Limb (tissue), 2 donors: ENCODE results near the gene NLRC5.
"Not testable (repeated sequence)": the region's sequence is repeated elsewhere in the genome, so short reads cannot be mapped to it uniquely, and the experiment has no call there.

Experiments used
- DNase-seq, 2 donors: peaks; one replicate each; pipeline ENCODE4 v3.0.0-alpha.2; 2016; ENCODE audit errors: extremely low spot score in 2 of 2

Gene NLRC5

DNA sequence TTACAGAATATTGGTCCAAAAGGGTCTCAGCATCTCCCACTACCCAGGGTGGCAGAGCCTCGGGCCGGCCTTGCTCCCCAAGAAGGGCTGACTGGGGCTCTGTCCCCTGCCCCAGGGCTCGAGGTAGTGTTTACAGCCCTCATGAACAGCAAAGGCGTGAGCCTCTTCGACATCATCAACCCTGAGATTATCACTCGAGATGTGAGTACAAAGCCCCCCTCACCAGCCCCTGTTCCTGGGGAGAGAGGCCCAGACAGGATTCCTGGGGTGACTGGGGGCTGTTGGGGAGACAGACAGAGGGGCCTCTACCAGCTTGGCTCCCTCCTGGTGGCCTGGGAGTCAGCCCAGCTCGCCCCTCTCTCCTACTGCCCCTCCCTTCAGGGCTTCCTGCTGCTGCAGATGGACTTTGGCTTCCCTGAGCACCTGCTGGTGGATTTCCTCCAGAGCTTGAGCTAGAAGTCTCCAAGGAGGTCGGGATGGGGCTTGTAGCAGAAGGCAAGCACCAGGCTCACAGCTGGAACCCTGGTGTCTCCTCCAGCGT, 6.1 kb upstream of the NLRC5 start:
- no peak for DNase-seq

DNA sequence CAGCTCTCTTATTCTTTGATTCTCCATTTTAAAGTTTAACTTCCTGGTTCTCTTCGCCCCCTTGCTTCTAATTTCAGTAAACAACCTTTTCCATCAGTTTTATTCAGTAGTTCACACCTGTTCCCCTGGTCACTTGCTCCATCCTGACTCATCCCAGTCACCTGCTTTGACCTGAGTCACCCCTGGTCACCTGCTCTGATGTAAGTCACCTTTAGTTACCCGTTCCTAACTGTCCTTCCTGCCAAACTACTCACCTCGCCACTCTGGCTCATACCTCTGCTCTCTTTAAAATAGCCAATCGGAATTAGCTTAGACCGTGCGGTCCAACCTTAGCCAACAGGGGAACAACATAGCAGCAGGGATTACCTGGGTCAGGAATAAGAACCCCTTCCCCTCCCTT, 4.7 kb upstream of the NLRC5 start:
- no peak for DNase-seq

DNA sequence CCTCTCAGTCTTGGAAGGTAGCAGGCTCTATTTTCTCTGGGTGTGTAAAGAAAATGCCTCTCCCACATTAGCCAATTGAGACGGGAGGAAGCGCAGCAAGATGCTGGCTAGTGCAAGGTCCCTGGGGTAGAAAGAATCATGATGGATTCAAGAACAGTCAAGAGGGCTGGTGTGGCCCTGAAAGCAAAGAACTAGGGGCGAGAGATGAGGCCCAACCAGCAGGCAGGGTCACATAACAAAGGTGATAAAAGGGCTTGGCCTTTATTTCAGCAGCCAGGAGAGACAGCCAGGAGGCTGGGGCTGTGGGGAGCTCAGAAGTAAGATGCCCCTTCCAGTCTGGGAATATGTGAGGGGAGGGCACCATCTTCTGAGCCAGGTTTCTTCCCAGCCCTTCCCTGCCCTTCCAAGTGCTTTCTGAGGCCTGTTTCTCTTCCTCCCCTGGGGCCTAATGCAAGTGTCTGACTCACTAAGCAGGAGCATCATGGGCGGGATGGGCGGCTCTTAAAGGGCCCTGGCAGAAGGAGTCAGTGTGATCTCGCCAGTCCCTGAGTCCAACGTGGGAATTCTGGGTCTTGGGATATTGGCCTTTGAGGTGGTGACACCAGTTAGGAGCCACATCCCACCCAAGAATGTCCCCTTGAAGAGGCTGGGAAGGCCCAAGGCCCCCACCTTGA, 3.9 kb upstream of the NLRC5 start:
- DNase-seq, result no peak

DNA sequence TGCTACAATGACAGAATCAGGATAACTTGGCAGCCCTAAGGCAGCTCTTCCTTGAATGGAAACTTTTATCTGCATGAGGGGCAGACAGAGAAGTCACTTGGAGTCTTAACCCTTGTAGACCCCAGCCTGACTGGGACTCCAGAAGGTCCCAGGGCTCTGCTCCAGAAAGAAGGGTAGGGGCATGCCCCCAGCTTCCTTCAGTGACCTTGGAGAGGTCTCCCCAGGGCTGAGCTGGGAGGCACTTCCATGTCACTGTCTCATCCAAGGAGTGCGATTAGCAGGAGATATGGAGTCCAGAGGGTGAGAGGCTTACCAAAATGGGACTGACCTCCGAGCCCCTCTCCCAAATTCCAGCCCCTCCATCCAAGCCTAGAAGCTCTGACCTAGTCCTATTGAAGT, 3.4 kb upstream of the NLRC5 start:
- no peak for DNase-seq

DNA sequence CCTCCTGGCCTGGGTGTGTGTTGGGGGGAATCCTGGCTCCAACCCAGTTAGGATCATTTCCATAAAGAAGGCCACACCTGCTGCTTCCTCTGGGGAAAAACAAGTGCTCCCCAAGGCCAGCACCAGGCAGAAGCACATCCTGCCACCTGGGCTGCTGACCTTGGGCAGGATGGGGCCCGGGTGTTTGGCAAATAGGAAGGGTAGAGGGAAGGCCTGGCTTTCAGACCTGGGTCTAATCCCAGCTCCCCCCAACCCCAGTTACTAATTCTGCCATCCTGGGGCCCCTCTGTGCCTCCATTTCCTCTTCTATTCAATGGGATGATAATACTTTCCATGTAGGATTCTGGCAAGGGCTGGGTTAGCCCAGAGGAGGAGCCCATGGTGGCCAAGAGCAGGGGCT, 3.0 kb upstream of the NLRC5 start:
- DNase-seq, result no peak

DNA sequence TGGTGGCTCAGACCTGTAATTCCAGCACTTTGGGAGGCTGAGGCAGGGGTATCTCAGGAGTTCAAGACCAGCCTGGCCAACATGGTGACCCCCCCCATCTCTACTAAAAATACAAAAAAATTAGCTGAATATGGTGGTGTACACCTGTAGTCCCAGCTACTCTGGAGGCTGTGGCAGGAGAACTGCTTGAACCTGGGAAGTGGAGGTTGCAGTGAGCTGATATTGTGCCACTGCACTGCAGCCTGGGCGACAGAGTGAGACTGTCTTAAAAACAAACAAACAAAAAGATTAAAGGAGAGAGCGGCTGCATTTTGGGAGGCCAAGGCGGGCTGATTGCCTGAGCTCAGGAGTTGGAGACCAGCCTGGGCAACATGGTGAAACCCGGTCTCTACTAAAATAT, 2.4 kb upstream of the NLRC5 start:
- not testable (repeated sequence) for DNase-seq

DNA sequence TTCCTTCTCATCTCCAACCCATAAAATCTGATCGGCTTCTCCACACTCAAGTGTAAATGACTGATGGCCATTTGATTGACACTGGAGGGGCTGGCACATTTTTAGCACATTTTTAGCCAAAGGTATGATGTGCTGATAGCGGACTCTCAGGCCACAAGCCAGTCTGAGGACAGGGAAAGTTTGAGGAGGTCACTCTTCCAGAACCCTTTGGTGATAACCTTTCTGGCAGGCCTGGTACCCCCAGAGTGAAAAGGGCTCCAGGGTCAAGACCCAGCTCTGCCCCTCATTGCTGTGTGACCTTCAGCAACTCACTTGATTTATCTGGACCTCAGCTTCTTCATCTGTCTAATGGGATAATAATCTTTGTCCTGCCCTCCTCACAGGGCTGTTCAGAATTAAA, 1.7 kb upstream of the NLRC5 start:
- DNase-seq, result no peak

DNA sequence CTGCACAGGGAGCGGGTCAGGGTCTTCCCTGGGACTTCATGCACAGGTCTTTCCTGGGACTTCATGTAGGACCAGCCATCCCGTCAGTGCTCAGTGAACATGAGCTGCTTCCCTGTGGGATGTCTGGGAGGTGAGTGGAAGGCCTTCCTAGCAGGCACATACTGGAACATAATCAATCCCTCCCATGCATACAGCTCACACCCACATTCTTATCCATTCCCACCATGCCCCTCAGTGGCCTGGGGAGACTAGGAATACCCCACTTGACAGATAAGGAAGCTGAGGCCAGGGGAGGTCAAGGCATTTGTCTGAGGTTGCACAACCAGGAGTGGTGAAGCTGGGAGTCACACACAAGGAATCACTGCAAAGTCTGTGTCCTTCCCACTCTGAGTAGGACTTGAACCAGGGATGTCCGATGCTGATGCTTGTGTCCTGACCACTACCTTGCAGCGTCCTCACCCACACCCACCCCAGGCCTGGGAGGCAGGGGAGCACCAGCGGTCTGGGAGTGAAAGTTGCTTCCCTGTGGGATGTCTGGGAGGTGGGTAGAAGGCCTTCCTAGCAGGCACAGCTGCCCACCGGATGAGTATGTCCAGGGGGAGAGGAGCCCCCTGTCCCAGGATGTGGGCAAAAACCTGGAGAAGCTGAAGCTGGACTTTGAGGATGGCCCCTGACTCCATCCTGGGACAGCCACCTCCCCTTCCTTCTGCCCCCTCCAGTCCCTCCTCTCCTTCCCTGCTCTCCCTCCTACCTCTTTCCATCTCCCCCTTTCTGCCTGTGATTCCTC, 1.0 kb upstream of the NLRC5 start:
- DNase-seq, result no peak

DNA sequence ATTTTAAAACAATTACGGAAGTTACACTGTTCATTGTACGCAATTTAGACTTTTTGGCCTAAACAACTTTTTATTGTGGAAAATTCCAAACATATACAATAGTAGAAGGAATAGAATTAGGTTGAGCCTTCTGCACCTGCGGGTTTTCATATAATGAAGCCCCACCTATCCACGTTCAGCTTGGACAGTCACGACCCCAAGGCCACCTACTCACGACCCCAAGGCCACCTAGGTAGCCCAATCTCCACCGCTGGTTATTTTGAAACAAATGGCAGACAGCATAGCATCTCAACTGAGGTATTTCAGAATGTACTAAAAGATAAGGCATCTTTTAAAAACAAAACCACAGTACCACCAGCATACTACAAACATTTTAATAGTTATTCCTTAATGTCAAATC, 631 bp downstream of the NLRC5 start:
- no peak for DNase-seq

DNA sequence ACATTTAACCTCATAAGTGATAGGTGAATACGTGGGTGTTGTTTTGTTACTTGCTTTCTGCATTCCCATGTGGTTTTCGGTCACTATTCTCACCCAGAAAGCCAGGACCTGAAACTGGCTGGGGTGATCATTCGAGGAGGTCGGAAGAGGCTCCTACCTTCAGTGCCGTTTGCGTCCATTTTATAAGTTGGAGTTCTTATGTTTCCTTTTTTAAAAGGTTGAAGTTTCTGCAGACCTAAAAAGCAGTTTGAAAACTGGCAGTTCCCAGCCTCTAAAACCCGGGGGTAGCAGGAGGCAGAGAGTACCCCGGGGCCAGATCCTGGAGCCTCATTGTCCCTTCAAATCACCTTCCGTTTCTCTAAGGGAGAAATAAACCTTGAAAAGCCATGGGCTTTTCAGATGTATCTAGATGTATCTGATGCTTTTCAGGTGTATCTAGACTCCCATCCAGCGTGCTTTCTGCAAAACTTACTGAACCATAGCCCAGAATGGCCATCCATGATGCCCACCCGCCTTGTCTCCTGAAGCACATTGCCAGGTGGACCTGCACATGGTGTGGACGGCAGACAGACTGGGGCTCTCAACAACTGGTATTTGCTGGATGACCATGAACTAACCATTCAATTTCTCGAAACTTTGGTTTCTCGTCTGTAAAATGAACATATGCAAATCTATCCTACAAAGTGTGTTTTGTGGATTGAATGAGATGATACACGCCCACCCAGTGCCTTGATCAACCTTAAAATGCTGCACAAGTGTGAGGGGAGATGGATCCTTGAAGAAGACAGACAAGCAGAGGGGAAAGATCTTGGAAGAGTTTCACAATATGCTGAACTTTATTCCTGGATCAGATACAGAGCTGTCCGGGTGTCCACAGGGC, 1.3 kb downstream of the NLRC5 start:
- DNase-seq, result no peak

DNA sequence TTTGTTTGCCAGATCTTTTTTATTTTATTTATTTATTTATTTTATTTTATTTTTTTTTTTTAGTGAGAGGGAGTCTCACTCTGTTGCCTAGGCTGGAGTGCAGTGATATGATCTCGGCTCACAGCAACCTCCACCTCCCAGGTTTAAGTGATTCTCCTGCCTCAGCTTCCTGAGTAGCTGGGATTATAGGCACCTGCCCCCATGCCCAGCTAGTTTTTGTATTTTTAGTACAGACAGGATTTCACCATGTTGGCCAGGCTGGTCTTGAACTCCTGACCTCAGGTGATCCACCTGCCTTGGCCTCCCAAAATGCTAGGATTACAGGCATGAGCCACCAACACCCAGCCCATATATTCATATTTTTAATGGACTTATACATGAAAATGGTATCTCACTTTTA, 3.1 kb downstream of the NLRC5 start:
- not testable (repeated sequence) for DNase-seq

DNA sequence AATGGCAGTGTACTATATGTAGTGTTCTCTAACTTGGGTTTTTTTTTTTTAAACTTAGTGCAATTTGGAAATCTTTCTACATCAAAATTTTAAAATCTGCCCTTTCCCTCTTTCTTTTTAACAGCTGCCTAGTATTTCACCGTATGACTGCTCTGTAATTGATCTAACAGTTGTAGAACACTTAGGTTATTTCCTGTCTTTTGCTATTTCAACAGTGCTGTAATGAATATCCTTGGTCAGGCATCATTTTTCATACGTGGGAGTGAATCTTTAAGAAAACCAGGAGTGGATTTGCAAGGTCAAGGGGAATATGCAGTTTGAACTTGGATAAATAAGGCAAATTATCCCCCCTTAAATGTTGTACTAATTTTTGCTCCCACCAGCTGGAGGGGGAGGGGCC, 3.8 kb downstream of the NLRC5 start:
- no peak for DNase-seq

DNA sequence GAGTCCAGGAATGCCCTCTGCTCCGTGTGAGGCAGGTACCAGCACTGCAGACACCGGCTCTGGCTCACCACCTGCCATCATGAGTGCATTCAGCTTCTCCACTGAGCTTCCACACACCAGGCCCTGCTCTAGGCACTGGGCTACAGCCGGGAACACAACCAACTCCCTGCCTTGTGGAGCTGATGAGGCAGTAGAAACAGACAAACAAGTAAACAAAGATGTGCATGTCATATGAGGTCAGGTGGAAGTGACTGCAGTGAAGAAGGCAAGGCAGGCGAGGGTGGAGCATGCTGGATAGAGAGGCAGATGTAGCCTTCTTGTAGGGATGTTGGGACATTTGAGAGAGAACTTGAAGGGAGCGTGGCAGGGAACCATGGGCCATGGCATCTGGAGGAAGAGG, 5.0 kb downstream of the NLRC5 start:
- DNase-seq, result no peak

DNA sequence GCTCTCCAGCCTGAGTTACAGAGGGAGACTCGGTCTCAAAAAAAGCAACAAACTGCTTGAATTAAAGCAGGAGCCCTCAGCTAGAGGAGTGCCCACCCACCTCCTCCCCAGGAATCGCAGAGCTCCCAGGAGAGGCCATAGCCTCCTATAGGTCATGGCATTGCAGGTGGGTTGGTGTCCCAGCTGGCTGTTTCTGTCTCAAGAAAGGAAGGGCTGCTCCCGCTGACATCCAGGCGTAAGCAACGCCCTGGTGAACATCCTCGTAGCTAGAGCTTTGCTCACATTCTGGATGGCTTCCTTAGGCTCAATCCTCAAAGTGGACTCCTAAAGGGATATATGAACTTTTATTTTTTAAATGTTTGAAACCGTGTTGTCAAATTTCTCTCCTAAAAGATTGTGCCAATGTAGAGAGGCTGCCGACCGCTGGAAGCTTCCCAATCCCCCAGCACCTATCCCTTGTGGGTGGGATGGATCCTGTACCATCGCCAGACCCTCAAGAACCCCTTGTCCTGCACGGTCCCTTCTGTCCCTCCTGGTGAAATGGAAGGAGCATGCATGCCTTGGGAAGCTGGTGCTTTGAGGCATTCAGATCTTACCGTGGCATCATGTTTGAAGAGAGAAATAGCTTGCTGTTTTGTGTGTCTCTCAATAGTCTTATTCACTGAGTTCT, 5.9 kb downstream of the NLRC5 start:
- DNase-seq, result no peak

DNA sequence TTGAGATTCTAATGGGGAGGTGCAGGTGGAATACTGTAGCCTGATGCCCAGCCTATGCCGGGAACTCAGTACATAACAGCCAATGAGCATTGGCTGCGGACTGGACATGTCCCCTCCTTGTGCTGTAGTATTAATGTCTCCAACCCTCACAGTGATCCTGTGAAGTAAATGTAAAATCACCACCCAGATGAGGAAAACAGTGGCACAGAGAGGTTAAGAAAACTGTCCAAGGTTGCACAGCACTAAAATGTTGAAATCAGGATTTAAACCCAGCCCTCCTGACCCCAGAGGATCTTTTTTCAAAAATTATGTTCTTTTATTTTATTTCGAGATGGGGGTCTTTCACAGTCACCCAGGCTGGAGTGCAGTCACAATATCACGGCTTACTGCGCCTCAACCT, 7.9 kb downstream of the NLRC5 start:
- DNase-seq, result no peak

DNA sequence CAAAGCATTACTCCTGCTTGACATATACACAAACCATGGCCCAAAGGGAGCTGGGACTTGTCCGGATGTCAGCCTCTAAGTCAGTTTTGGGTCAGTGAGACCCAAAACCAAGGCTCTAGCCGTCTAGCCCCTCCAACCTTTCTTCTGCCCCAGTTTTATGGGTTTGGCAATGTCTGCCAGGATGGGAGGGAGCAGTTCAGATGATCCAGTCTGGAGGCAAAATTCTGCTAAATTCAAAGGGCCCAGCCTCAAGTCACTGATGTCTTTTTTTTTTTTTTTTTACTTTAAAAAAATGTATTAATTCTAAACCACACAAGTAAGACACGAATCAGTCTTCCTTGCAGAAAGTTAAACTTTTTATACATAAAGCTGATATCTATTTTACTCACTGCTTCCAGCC, 8.6 kb downstream of the NLRC5 start:
- no peak for DNase-seq

DNA sequence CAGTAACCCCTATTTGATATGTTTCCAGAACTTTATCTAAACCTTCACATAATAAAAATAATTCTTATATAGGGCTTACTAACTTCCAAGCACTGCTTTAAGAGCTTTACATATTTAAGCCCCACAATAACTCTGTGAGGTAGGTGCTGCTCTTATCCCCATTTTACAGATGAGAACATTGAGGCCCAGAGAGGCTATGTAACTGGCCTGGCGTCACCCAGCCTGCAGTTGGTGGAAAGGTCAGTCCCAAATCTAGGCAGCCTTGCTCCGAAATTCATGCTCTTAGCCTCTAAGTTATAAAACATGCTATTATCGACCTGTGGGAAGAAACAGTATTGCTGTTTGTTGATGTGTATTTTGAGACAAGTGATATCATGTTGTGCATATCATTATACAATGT, 9.0 kb downstream of the NLRC5 start:
- DNase-seq, result no peak

DNA sequence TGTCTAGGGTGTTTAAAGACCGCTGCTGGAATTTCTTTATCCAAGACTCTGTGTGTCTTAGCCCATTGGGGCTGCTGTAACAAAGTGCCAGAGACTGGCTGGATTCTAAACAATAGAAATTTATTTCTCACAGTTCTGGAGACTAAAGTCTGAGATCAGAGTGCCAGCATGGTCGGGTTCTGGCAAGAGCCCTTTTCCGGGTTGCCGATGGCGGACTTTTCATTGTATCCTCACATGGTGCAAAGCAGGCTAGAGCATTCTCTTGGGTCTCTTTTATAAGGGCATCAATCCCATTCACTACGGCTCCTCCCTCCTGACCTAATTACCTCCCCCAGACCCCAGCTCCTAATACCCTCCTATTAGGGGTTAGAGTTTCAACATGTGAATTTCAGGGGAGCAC, 9.5 kb downstream of the NLRC5 start:
- DNase-seq, result no peak

DNA sequence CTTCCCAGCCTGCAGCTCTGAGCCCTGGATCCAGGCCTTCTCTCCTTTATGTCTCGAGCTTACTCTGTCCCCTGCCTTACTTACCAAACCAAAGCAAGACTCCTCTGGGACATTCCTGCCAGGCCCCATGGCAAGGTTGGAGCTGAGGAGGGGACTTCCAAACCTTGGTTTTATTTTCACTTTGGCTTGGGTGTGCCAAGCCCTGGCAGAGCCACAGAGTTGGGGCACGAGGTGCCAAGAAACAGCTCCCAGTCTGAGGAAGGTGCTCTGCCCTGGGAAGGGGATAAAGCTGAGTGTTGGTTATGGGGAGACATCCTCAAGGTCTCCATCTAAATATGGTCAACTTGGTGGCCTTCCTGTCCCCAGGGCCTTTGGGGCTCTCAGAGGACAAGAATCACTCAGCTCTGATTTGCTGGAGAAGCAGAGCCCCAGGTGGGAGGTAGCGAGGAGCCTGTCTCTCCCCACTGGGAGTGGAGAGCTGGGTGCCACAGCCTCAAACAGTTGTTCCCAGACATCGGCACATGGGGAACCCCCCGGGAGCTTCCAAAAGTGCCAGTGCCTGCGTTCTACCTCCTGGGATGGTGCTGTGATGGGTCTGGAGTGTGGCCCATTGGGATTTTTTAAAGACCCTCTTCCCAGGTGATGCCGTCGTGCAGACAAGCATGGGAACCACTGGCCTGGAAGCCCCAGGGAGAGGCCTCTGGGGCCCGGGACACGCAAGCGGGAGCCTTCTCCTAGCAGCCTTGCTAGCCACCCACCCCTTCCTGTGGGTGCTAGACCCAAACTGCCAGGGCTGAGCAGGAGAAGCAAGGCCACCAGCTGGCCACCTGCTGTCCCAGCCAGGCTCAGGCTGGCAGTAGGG, 10.3 kb downstream of the NLRC5 start:
- no peak for DNase-seq

DNA sequence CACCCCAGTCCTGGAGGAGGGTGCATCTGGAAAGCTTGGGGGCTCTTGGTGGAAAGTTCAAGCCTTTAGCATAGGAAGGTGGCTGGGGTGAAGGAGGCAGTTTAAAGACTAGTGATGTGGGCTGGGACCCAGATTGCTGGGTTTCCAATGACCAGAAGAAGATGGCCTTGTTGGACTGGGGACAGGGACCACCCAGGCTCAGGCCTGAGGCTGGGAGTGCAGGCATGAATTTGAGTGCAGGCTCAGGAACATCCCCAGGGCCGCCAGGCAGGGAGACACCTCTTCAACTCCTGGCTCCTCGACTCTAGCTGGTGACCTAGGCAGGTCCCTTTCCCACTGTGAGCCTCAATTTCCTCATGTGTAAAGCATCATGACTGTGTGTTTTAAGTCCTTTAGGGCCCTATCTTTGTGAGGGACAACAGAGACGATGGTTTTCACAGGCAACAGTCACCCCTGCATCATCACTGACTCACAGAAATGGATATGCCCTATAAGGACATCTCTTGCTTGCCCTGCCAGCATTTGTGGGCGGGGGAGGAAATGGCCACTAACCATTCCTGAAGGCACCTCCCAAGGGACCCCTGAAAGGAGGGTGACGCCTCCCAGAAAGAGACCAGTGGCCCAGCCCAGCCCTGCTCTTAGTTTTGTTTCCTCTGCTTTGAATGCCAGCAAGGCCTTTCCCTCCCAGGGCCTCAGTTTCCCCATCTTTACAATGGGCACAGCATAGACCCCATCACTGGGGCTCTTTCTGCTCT, 11.1 kb downstream of the NLRC5 start:
- no peak for DNase-seq
